ENCODE data around the gene PRAMEF14.
"Not testable (repeated sequence)": the region's sequence is repeated elsewhere in the genome, so short reads cannot be mapped to it uniquely, and the experiment has no call there.

GRCh38 chr1:13393004-13393403, 46.1 kb upstream of the PRAMEF14 start:
- TF ChIP-seq CTCF (IDR thresholded peaks at IDR 0.05; ENCODE audit: poor library complexity, severe bottlenecking); SMC3 (conservative IDR thresholded peaks at IDR 0.05; ENCODE audit: poor library complexity); MXI1 (conservative IDR thresholded peaks at IDR 0.05; ENCODE audit: poor library complexity, severe bottlenecking): not testable (repeated sequence)

All from neural cell (in vitro differentiated cells).